ENCODE results near the gene PIM1.
"Not testable (repeated sequence)": the region's sequence is repeated elsewhere in the genome, so short reads cannot be mapped to it uniquely, and the experiment has no call there.

The PIM1 gene

GRCh38 chr6:37169496-37170272, at the start of gene PIM1:
TSS of gene PIM1 (plus strand) at chr6:37170152. CDS start at chr6:37170576, 424 bp downstream.
- H3K9ac ChIP-seq (ENCODE audit: low read depth in 1 of 2, low read length in 2 of 2): peak within 1 kb of the TSS; percentile 86 to 97
- H3K4me3 ChIP-seq (ENCODE audit: low read depth in 1 of 2, low read length in 2 of 2): peak within 1 kb of the TSS; percentile 90 to 94
- H3K27me3 ChIP-seq (ENCODE audit: control insufficient read depth in 1 of 2, insufficient read depth in 2 of 2, low read length in 2 of 2): no peaks in the 10 kb centered on the region
- peaks cover 20 to 24% of the 10 kb centered on the region in 2 donors for H3K36me3 ChIP-seq (ENCODE audit: control insufficient read depth in 1 of 2, insufficient read depth in 2 of 2, low read length in 2 of 2)
- H3K4me1 ChIP-seq (ENCODE audit: control insufficient read depth in 1 of 2, insufficient read depth in 2 of 2, low read length in 2 of 2): peaks cover 26 to 29% of the 10 kb centered on the region in 2 donors
- no peaks in the 10 kb centered on the region for H3K9me3 ChIP-seq (ENCODE audit: control insufficient read depth in 1 of 2, low read length in 2 of 2)
- peak within 1 kb of the TSS; percentile 90 for H3K27ac ChIP-seq (ENCODE audit: low read depth, low read length)

- Histone ChIP-seq H3K9ac (ENCODE audit: low read depth in 1 of 2, low read length in 2 of 2) (no peak overlapping the region), H3K36me3 (ENCODE audit: control insufficient read depth in 1 of 2, insufficient read depth in 2 of 2, low read length in 2 of 2) (no peaks in the 10 kb centered on the region), H3K27me3 (ENCODE audit: control insufficient read depth in 1 of 2, insufficient read depth in 2 of 2, low read length in 2 of 2) (no peaks in the 10 kb centered on the region), H3K4me1 (ENCODE audit: control insufficient read depth in 1 of 2, insufficient read depth in 2 of 2, low read length in 2 of 2) (no peaks in the 10 kb centered on the region), H3K4me3 (ENCODE audit: low read depth in 1 of 2, low read length in 2 of 2) (no peak overlapping the region), H3K27ac (ENCODE audit: low read depth, low read length) (no peak overlapping the region), H3K9me3 (ENCODE audit: control insufficient read depth in 1 of 2, low read length in 2 of 2) (no peaks in the 10 kb centered on the region)
These were observed 48.4 kb upstream of the PIM1 start for GRCh38 chr6:37121556-37121955.

GRCh38 chr6:37122861-37123260, 47.1 kb upstream of the PIM1 start:
- no peak overlapping the region for H3K27ac ChIP-seq (ENCODE audit: low read depth, low read length)
- H3K36me3 ChIP-seq (ENCODE audit: control insufficient read depth in 1 of 2, insufficient read depth in 2 of 2, low read length in 2 of 2): no peaks in the 10 kb centered on the region
- no peaks in the 10 kb centered on the region for H3K27me3 ChIP-seq (ENCODE audit: control insufficient read depth in 1 of 2, insufficient read depth in 2 of 2, low read length in 2 of 2)
- no peak overlapping the region for H3K4me3 ChIP-seq (ENCODE audit: low read depth in 1 of 2, low read length in 2 of 2)
- H3K9ac ChIP-seq (ENCODE audit: low read depth in 1 of 2, low read length in 2 of 2): no peak overlapping the region
- peaks cover 0 to 7% of the 10 kb centered on the region in 2 donors for H3K4me1 ChIP-seq (ENCODE audit: control insufficient read depth in 1 of 2, insufficient read depth in 2 of 2, low read length in 2 of 2)
- H3K9me3 ChIP-seq (ENCODE audit: control insufficient read depth in 1 of 2, low read length in 2 of 2): no peaks in the 10 kb centered on the region

- peaks cover 7 to 18% of the 10 kb centered on the region in 2 donors for H3K4me1 ChIP-seq (ENCODE audit: control insufficient read depth in 1 of 2, insufficient read depth in 2 of 2, low read length in 2 of 2)
- no peak overlapping the region for H3K9ac ChIP-seq (ENCODE audit: low read depth in 1 of 2, low read length in 2 of 2)
- no peaks in the 10 kb centered on the region for H3K9me3 ChIP-seq (ENCODE audit: control insufficient read depth in 1 of 2, low read length in 2 of 2)
- no peak overlapping the region for H3K4me3 ChIP-seq (ENCODE audit: low read depth in 1 of 2, low read length in 2 of 2)
- H3K27me3 ChIP-seq (ENCODE audit: control insufficient read depth in 1 of 2, insufficient read depth in 2 of 2, low read length in 2 of 2): no peaks in the 10 kb centered on the region
- H3K27ac ChIP-seq (ENCODE audit: low read depth, low read length): no peak overlapping the region
- H3K36me3 ChIP-seq (ENCODE audit: control insufficient read depth in 1 of 2, insufficient read depth in 2 of 2, low read length in 2 of 2): no peaks in the 10 kb centered on the region
These were observed 45.8 kb upstream of the PIM1 start for GRCh38 chr6:37123957-37124729.

GRCh38 chr6:37125774-37126492, 44.0 kb upstream of the PIM1 start:
- Histone ChIP-seq H3K36me3 (ENCODE audit: control insufficient read depth in 1 of 2, insufficient read depth in 2 of 2, low read length in 2 of 2) (no peaks in the 10 kb centered on the region), H3K4me3 (ENCODE audit: low read depth in 1 of 2, low read length in 2 of 2) (no peak overlapping the region), H3K27ac (ENCODE audit: low read depth, low read length) (no peak overlapping the region), H3K9ac (ENCODE audit: low read depth in 1 of 2, low read length in 2 of 2) (no peak overlapping the region), H3K9me3 (ENCODE audit: control insufficient read depth in 1 of 2, low read length in 2 of 2) (no peaks in the 10 kb centered on the region), H3K4me1 (ENCODE audit: control insufficient read depth in 1 of 2, insufficient read depth in 2 of 2, low read length in 2 of 2) (peaks cover 18 to 28% of the 10 kb centered on the region in 2 donors), H3K27me3 (ENCODE audit: control insufficient read depth in 1 of 2, insufficient read depth in 2 of 2, low read length in 2 of 2) (no peaks in the 10 kb centered on the region)

- Histone ChIP-seq H3K9me3 (ENCODE audit: control insufficient read depth in 1 of 2, low read length in 2 of 2) (no peaks in the 10 kb centered on the region), H3K36me3 (ENCODE audit: control insufficient read depth in 1 of 2, insufficient read depth in 2 of 2, low read length in 2 of 2) (no peaks in the 10 kb centered on the region), H3K9ac (ENCODE audit: low read depth in 1 of 2, low read length in 2 of 2) (no peak overlapping the region), H3K4me1 (ENCODE audit: control insufficient read depth in 1 of 2, insufficient read depth in 2 of 2, low read length in 2 of 2) (peaks cover 20 to 31% of the 10 kb centered on the region in 2 donors), H3K4me3 (ENCODE audit: low read depth in 1 of 2, low read length in 2 of 2) (no peak overlapping the region), H3K27me3 (ENCODE audit: control insufficient read depth in 1 of 2, insufficient read depth in 2 of 2, low read length in 2 of 2) (no peaks in the 10 kb centered on the region), H3K27ac (ENCODE audit: low read depth, low read length) (no peak overlapping the region)
These were observed 43.4 kb upstream of the PIM1 start for GRCh38 chr6:37126493-37126958.

GRCh38 chr6:37126961-37127616, 42.9 kb upstream of the PIM1 start:
- Histone ChIP-seq H3K27ac (ENCODE audit: low read depth, low read length) (no peak overlapping the region), H3K36me3 (ENCODE audit: control insufficient read depth in 1 of 2, insufficient read depth in 2 of 2, low read length in 2 of 2) (no peaks in the 10 kb centered on the region), H3K9me3 (ENCODE audit: control insufficient read depth in 1 of 2, low read length in 2 of 2) (no peaks in the 10 kb centered on the region), H3K4me3 (ENCODE audit: low read depth in 1 of 2, low read length in 2 of 2) (no peak overlapping the region), H3K27me3 (ENCODE audit: control insufficient read depth in 1 of 2, insufficient read depth in 2 of 2, low read length in 2 of 2) (no peaks in the 10 kb centered on the region), H3K4me1 (ENCODE audit: control insufficient read depth in 1 of 2, insufficient read depth in 2 of 2, low read length in 2 of 2) (peaks cover 22 to 32% of the 10 kb centered on the region in 2 donors), H3K9ac (ENCODE audit: low read depth in 1 of 2, low read length in 2 of 2) (no peak overlapping the region)

GRCh38 chr6:37127961-37128862, 41.7 kb upstream of the PIM1 start:
- Histone ChIP-seq H3K36me3 (ENCODE audit: control insufficient read depth in 1 of 2, insufficient read depth in 2 of 2, low read length in 2 of 2) (no peaks in the 10 kb centered on the region), H3K4me3 (ENCODE audit: low read depth in 1 of 2, low read length in 2 of 2) (no peak overlapping the region), H3K27me3 (ENCODE audit: control insufficient read depth in 1 of 2, insufficient read depth in 2 of 2, low read length in 2 of 2) (no peaks in the 10 kb centered on the region), H3K9me3 (ENCODE audit: control insufficient read depth in 1 of 2, low read length in 2 of 2) (no peaks in the 10 kb centered on the region), H3K4me1 (ENCODE audit: control insufficient read depth in 1 of 2, insufficient read depth in 2 of 2, low read length in 2 of 2) (peaks cover 22 to 32% of the 10 kb centered on the region in 2 donors), H3K27ac (ENCODE audit: low read depth, low read length) (peak overlapping the region; percentile 34), H3K9ac (ENCODE audit: low read depth in 1 of 2, low read length in 2 of 2) (no peak overlapping the region)

GRCh38 chr6:37128863-37129443, 41.0 kb upstream of the PIM1 start:
- not testable (repeated sequence) for H3K9ac ChIP-seq (ENCODE audit: low read depth in 1 of 2, low read length in 2 of 2); H3K36me3 ChIP-seq (ENCODE audit: control insufficient read depth in 1 of 2, insufficient read depth in 2 of 2, low read length in 2 of 2); H3K27me3 ChIP-seq (ENCODE audit: control insufficient read depth in 1 of 2, insufficient read depth in 2 of 2, low read length in 2 of 2); H3K27ac ChIP-seq (ENCODE audit: low read depth, low read length); H3K4me3 ChIP-seq (ENCODE audit: low read depth in 1 of 2, low read length in 2 of 2); H3K9me3 ChIP-seq (ENCODE audit: control insufficient read depth in 1 of 2, low read length in 2 of 2)
- H3K4me1 ChIP-seq (ENCODE audit: control insufficient read depth in 1 of 2, insufficient read depth in 2 of 2, low read length in 2 of 2): peaks cover 26 to 37% of the 10 kb centered on the region in 2 donors
